ENCODE measurements around the gene PARD3. TPM values are rescaled to one million over a fixed set of nuclear protein-coding genes. Genes with fewer than 3 reads are reported as not detected.

The PARD3 gene
- total RNA-seq (2022; extraction: Qiagen RNA extraction): 52.7 to 78.9 TPM (median 54.8 TPM) in 5 replicates

DNA sequence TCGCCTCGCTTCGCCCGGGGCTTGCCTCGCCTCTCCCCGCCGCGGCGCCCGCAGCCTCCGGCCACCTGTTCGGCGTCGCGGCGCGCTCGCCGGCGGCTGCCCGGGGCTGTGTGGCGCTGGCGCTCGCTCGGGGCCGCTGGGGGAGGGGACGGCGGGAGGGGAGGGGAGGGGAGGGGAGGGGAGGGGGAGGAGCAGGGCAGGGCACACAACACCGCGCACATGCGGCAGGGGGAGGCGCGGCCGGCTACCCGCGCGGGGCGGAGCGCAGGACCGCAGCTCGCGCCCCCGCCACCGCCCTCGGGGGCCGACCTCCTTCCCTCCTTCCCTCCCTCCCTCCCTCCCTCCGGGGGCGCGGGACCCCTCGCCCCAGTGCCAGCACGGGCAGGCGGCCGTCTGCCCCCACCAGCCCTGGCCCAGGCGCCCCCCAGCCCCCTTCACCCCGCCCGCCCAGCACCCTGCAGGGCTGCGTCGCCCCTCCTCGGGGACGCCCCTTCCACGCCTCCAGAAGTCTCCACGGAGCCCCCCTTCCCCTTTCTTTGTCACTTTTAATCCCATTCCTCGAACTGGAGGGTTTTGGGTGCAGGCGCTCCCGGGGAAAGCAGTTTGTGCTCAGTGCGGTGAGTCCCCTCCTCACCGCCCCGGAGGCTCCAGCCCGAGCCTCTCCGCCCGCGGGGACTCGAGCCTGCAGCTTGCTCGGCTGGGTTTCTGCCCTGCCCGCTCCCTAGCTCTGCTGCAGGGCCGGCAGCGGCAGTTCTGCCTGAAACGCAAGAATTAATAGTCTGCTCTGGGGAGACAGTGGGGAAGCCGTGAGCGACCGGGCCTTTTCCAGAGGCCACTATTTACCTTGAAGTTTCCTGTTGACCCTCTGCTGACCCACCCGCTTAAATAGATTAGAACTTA is at the start of gene PARD3:
TSS of gene PARD3 (minus strand) at position 112 of the 900 bp plus-strand sequence. CDS start 301 bp downstream, outside the sequence.

